ENCODE results near the gene ANKRD42.

DNA sequence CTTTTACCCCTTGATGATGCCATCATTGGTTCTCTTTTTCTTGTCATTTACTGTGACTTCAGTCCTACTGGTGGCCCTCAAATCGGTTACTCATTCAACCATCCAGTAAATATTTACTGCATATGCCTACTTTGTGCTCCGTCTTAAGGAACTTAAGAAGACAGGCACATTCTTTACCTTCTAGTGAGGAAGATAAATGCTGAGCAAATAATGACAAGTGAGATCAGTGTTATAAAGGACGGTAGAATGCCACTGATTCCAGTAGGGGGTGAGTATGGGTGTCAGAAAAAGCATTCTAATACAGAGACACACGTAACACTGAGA is 1.6 kb downstream of the ANKRD42 start:
- no peak for TF ChIP-seq GATA2 (IDR thresholded peaks at IDR 0.05; ENCODE audit: low read depth, low read length)
- TF ChIP-seq GATA3 (IDR thresholded peaks at IDR 0.05; ENCODE audit: low read depth, low read length), result no peak

All from SH-SY5Y (cell line).